ENCODE measurements around the gene METTL27. TPM values are rescaled to one million over a fixed set of nuclear protein-coding genes. Genes with fewer than 3 reads are reported as not detected.

Gene METTL27
- total and polyA plus RNA-seq, 10 donors: 0.59 to 8.5 (median 2.9) TPM

DNA sequence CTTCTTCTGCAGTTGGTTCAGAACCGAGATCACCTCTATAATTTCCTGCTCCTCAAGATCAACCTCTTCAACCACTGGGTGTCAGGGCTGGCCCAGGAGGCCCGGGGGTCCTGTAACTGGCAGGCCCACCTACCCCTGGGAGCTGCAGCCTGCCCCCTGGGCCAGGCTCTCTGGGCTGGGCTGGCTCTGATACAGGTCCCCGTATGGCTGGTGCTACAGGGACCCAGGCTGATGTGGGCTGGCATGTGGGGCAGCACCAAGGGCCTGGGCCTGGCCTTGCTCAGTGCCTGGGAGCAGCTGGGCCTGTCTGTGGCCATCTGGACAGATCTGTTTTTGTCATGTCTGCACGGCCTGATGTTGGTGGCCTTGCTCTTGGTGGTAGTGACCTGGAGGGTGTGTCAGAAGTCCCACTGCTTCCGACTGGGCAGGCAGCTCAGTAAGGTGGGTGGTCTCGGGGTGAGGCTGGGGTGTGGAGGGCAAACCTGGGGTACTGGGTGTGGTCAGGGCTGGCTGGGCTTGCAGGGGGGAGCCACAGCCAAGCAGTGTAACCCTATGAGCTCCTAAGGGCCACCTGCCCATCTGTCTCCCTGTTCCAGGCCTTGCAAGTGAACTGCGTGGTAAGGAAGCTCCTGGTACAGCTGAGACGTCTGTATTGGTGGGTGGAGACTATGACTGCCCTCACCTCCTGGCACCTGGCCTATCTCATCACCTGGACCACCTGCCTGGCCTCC is 22.8 kb upstream of the METTL27 start:
- DNase-seq: no peak
- Histone ChIP-seq H3K4me1 (peaks cover 0 to 7% (median 4%) of the 10 kb centered on the region in 6 donors), H3K9me3 (no peaks in the 10 kb centered on the region), H3K27ac (no peak overlapping the region), H3K27me3 (replicated peaks in 1 of 7) (no peaks in the 10 kb centered on the region), H3K4me3 (no peak overlapping the region), H3K36me3 (no peaks in the 10 kb centered on the region)
- intact Hi-C loops (cut with DNase I; ENCODE audit: low total_unique reads): loop anchor here (5.0 to 10.0 kb wide), 2 partner anchors 162 to 540 kb away; partner anchors contain the start of gene ELN
- WGBS, 5 donors: 77 to 89% (median 83%) methylated on average over 5 to 8 of the region's 8 CpGs
- TF ChIP-seq POLR2A (IDR thresholded peaks at IDR 0.05) (no peak), POLR2AphosphoS5 (IDR thresholded peaks at IDR 0.05) (no peak)
- TF ChIP-seq, protein P1, sequence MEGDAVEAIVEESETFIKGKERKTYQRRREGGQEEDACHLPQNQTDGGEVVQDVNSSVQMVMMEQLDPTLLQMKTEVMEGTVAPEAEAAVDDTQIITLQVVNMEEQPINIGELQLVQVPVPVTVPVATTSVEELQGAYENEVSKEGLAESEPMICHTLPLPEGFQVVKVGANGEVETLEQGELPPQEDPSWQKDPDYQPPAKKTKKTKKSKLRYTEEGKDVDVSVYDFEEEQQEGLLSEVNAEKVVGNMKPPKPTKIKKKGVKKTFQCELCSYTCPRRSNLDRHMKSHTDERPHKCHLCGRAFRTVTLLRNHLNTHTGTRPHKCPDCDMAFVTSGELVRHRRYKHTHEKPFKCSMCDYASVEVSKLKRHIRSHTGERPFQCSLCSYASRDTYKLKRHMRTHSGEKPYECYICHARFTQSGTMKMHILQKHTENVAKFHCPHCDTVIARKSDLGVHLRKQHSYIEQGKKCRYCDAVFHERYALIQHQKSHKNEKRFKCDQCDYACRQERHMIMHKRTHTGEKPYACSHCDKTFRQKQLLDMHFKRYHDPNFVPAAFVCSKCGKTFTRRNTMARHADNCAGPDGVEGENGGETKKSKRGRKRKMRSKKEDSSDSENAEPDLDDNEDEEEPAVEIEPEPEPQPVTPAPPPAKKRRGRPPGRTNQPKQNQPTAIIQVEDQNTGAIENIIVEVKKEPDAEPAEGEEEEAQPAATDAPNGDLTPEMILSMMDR (IDR thresholded peaks at IDR 0.05 in 8 of 11, conservative IDR thresholded peaks at IDR 0.05 in 3 of 11): no peak

DNA sequence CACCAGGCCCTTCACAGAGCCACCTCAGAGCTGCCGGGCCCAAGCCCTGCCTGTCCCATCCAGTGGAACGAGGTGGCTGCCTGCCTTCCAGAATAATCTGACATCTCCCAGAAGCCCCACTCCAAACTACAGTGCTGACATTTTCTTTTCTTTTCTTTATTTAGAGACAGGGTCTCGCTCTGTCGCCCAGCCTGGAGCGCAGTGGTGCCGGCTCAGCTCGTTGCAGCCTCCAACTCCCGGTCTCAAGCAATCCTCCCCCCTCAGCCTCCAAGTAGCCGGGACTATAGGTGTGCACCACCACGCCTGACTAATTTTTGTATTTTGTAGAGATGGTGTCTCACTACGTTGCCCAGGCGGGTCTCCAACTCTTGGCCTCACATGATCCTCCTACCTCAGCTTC is 19.0 kb upstream of the METTL27 start:
- Histone ChIP-seq H3K9me3 (no peaks in the 10 kb centered on the region), H3K4me1 (no peaks in the 10 kb centered on the region), H3K4me3 (no peak overlapping the region), H3K27ac (no peak overlapping the region), H3K27me3 (replicated peaks in 1 of 7) (peaks cover 0 to 7% (median 0%) of the 10 kb centered on the region in 7 donors), H3K36me3 (no peaks in the 10 kb centered on the region)
- intact Hi-C loops (cut with DNase I; ENCODE audit: low total_unique reads): loop anchor here (10.0 kb wide), 1 partner anchor 543 kb away; no protein-coding TSS in a partner anchor
- no peak for TF ChIP-seq POLR2A (IDR thresholded peaks at IDR 0.05)
- no peak for TF ChIP-seq POLR2AphosphoS5 (IDR thresholded peaks at IDR 0.05)
- TF ChIP-seq, protein P1 (IDR thresholded peaks at IDR 0.05 in 8 of 11, conservative IDR thresholded peaks at IDR 0.05 in 3 of 11): no peak
- DNase-seq: no peak
- 84 to 94% (median 93%) methylated on average over 12 of the region's 12 CpGs for WGBS, 5 donors

DNA sequence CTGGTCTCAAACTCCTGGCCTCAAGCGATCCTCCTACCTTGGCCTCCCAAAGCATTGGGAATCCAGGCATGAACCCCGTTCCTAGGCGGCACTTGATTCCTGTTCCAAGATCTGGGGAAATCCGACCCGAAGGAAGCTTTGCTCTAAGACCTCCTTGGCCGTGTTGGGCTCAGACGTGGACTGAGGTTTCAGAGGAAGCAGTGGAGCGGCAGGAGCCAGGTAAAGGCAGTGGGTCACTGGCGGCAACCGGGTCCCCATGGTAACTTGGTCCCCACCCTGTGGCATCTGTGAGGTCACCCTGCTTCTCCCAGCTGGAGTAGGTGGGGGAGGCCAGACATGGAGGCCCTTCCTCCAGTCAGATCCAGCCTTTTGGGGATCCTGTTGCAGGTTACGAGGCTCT is 18.5 kb upstream of the METTL27 start, which contains the start of gene TMEM270:
TMEM270 (plus strand) TSS at position 301 of the 400 bp plus-strand sequence; CDS start at position 337, 36 bp downstream.
- no peak within 1 kb of the TSS for H3K4me3 ChIP-seq
- TF ChIP-seq POLR2AphosphoS5 (IDR thresholded peaks at IDR 0.05): no peak
- TF ChIP-seq, protein P1 (IDR thresholded peaks at IDR 0.05 in 8 of 11, conservative IDR thresholded peaks at IDR 0.05 in 3 of 11): no peak
- TF ChIP-seq POLR2A (IDR thresholded peaks at IDR 0.05): no peak
- no peaks in the 10 kb centered on the region for H3K9me3 ChIP-seq
- 83 to 92% (median 88%) methylated on average over 10 to 11 of the region's 11 CpGs for WGBS, 5 donors
- no peaks in the 10 kb centered on the region for H3K36me3 ChIP-seq
- H3K27ac ChIP-seq: no peak within 1 kb of the TSS
- peaks cover 0 to 11% (median 0%) of the 10 kb centered on the region in 7 donors for H3K27me3 ChIP-seq (replicated peaks in 1 of 7)
- DNase-seq: no peak
- intact Hi-C loops (cut with DNase I; ENCODE audit: low total_unique reads): loop anchor here (10.0 kb wide), 1 partner anchor 544 kb away; no protein-coding TSS in a partner anchor
- peaks cover under 1 to 2% (median 1%) of the 10 kb centered on the region in 6 donors for H3K4me1 ChIP-seq

DNA sequence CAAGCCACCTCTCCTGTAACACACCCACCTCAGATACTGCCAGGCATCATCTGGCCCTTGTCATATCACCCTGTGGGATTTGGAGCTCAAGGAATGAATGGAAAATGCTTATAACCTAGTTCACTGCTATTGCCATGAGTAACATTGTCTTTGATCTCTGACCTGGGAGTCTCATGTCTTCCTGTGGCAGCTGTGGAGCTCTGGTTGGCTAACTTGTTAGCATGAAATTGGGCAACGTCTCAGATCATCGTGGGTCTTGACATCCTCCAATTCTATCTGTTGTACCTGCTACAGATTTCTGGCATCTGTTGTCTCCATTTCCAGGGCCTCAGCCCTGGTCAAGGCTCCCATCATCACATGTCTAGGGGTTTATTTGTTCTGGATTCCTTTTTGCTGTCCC is 16.5 kb upstream of the METTL27 start:
- no peaks in the 10 kb centered on the region for H3K36me3 ChIP-seq
- DNase-seq: no peak
- no peak overlapping the region for H3K27ac ChIP-seq
- H3K4me3 ChIP-seq: no peak overlapping the region
- no peaks in the 10 kb centered on the region for H3K9me3 ChIP-seq
- intact Hi-C loops (cut with DNase I; ENCODE audit: low total_unique reads): loop anchor here (5.0 to 10.0 kb wide), 2 partner anchors 47 to 254 kb away; no protein-coding TSS in a partner anchor
- no peak for TF ChIP-seq POLR2A (IDR thresholded peaks at IDR 0.05)
- TF ChIP-seq, protein P1 (IDR thresholded peaks at IDR 0.05 in 8 of 11, conservative IDR thresholded peaks at IDR 0.05 in 3 of 11): no peak
- TF ChIP-seq POLR2AphosphoS5 (IDR thresholded peaks at IDR 0.05): no peak
- WGBS, 5 donors: 42 to 61% (median 45%) methylated on average over 2 of the region's 2 CpGs
- H3K27me3 ChIP-seq (replicated peaks in 1 of 7): peaks cover 0 to 29% (median 0%) of the 10 kb centered on the region in 7 donors
- peaks cover 7 to 10% (median 8%) of the 10 kb centered on the region in 6 donors for H3K4me1 ChIP-seq

Data from spleen (tissue), 11 donors.